Stimulated activated CD4-positive, alpha-beta T cell treated with anti-CD3 and anti-CD28 coated beads, Interleukin-1b, Interleukin-23, amount 100 ng/mL, for 48 hours (primary cell): ENCODE measurements around the gene HOPX.
"Not testable (repeated sequence)": the region's sequence is repeated elsewhere in the genome, so short reads cannot be mapped to it uniquely, and the experiment has no call there.

Source experiments
- DNase-seq: peaks from one replicate; pipeline ENCODE4 v3.0.0-alpha.2; 2020

The HOPX gene

DNA sequence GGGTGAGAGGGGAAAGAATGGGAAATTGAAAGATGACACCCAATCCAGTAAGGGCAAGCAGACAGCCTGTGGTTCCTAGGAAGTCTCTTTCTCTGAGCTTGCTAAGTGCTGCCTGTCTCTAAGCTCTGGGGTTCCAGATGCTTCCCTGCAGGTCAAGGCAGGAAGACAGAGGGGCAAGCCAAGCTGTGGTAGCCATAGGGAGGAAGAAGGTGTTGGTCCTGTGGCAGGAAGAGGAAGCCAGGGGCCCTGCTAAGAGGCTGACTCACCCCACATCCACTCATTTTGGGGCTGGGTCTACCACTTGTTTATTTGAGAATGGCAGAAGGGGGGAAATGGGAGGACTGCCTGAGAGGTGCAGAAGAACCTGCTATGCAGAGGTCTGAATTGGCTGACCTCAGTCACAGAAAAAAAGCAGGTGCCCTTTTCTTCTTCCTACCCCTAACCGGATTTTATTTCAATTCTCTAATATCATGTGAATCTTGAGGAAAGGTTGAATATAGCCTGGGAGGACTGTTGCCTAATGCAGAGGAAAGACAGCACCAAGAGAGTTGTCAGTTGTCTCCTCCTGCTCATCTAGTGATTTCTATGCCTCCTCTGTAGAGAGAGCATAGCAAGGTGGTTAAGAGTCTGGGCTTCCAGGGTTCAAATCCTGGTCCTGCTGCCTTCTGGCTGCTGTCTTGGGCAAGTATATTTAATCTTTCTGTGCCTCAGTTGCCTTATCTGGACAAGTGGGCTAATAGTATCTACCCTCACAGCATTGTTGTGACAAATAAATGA, 27.4 kb downstream of the HOPX start:
- DNase-seq = peak; percentile 47

DNA sequence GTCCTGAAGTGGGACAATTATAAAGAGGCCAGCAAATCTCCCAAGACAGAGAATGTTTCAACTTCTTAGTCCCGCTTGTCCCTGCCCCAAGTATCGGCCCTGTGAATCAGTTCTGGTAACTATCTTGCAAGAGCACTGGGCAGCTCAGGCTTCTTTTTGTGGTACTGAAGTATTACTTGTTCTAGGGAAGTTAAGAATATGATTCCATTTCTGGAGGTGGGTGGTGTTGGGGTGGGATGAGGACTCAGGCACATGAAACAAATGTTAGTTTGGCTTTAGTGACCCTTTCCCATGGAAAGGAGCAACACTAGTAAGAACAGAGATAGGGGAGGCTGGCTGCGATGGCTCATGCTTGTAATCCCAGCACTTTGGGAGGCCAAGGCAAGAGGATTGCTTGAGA, 28.9 kb downstream of the HOPX start:
- no peak for DNase-seq

DNA sequence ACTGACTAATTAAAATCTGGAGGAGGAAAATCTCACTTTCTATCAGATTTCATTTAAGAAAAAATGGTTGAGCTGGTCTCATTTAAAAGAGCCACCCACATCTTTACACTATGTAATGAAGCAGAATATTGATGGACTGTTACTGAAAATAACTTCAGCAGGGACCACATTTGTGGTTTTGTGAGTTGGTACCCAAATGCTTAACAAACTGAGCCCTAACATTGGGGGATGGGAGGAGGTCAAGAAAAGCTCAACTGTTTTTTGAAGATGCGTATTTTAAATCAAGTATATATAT, 30.1 kb downstream of the HOPX start:
- no peak for DNase-seq

DNA sequence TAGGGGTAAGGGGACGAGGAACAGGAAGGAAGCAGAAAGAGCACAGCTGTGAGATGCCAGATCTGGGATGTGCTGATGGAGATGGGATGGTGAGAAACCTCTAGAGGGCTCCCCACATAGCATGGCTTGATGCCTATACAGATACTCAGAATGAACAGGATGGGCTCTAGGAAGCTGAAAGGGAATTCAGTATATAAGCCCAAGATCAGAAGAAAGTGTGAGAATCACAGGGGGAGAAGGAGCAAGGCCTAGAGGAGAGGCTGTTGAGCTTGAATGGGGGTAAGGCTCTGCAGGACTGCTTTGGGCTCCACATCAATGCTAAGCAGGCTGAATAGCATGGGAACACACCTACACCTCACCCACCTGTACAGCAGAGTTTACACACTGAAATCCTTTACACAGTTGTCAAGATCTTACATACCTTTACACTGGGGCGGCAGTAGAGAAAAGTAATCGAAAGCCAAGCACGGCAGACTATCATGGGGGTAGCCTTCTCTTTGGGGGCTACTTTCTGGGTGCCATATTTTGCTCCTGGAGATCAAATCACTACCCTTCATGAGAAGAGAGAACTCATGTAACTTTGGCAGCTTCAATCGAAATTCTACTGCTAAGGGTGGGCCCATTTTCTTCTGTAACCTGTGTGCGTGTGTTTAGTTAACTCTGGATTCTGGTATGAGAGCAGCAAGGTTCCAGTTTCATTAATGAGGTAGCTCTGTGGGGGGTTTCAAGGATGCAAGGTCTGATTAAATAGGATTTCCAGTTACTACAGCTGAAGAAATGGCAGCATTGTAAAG, 30.6 kb downstream of the HOPX start:
- no peak for DNase-seq

DNA sequence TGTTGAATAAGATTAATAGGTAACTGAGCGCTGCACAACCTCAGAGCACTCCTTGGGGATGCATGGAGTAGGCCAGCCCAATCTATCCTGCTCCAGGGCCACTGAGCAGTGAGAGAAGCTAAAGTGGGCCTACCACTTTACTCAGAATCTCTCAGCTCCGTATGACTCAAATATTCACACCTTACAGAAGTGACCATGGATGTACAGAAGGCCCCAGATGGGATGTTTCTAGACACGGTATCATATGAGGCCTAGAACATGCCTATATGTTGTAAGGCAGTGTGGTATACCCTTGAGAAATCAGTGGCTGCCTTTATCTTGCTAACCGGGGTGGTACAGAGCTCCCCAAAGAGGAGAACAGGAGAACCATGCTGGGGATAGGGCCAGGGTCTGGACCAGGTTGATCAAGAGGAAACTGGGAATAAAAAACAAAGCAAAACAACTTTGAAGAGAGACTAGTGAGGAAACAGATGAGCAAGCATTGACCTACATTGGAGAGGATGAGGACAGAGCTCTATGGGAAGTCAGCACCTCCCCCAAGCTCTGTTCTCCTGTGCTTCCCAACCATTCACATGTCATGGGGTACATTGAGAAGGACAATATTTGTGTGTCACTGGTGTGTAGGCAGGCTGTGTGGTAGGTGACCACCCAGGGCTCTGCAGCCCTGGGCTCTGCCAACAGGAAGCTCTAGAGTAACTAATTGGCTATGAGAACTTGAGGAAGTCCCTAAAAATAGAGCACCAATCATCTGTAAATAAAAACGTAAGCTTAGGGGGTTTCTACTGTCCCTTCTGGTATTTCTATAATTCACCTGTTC, 31.4 kb downstream of the HOPX start:
- no peak for DNase-seq

DNA sequence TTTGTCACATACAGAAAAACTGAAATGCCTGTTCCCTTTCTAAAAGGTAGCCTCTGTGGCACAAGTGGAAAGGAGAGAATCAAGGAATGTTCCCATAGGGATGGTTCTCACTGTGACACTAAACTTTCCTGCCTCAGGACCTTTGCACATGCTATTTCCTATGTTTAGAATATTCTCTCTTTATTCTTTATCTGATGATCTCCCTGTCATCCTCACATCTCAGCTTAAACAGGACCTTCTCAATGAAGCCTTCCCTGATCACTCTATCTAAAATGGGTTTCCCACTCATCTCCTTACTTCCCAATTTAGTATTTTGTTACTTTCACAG, 32.3 kb downstream of the HOPX start:
- DNase-seq = no peak

DNA sequence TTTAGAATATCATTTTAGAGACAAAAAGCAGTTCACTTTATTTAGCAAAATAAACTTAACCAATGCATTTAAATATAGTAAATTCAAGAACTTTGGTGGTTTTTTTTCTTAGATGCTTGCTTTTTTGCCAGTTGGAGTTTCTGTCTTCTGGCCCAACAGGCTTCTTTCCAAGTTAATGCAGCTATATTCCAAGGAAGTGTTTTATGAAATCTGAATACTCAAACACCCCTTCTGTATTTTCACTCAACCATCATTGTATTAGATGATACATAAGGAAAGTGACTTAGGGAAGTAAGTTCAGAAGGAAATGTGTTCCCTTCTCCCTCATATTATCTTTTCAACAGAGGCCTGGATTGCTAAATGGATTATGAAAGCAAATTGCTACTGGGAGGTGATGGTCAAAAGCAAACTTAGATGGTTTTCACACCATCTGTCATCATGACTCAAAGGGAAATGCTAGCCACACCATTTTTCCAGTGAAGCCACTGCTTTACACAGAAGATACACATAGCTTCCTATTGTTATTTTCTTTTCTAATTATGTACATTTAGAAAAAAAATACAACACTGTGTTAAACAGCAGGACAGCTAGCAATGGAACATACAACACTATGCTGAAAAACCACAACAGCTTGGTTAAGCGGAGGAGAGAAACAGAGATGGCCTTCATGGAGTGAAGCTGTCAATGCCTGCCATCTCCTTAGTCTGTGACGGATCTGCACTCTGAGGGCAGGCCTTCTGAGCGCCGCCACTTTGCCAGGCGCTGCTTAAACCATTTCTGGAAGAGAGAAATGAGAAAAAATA, 32.9 kb downstream of the HOPX start:
- DNase-seq = no peak

DNA sequence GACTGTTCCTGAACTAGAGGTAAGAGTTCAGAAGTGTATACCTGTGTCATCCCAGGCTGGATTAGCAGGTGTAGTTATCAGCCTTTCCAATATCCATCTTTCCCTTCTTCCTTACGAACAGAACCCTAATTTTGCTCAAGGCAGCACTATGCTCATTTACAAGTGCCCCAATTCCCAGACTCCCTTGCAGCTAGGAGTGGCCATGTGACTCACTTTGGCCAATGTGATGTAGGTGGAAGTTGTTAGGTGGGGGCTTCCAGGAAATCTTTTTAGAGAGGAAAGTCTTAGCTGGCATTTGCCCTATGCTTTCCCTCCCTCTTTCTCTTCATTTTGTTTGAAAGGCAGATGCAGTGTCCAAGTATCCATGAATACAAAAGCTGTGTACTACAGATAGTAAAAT, 34.8 kb downstream of the HOPX start:
- DNase-seq = no peak

DNA sequence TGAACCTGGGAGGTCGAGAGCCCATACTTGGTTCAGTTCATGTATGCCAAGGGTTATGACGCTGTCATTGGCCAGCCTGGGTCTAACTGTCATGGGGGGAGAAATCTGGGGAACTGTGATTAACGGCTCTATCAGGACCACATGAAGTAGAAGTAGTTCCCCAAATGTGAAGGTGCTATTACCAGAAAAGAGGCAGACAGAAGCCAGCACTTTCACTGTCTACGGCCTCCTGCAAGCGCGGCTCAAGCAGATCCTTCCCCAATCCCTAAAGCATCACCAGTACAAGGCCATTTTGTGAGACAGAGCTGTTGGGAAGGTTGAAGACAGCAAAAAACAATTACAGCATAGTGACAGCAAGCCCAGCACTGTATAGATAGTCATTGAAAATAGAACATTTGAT, 37.5 kb downstream of the HOPX start:
- DNase-seq = no peak

DNA sequence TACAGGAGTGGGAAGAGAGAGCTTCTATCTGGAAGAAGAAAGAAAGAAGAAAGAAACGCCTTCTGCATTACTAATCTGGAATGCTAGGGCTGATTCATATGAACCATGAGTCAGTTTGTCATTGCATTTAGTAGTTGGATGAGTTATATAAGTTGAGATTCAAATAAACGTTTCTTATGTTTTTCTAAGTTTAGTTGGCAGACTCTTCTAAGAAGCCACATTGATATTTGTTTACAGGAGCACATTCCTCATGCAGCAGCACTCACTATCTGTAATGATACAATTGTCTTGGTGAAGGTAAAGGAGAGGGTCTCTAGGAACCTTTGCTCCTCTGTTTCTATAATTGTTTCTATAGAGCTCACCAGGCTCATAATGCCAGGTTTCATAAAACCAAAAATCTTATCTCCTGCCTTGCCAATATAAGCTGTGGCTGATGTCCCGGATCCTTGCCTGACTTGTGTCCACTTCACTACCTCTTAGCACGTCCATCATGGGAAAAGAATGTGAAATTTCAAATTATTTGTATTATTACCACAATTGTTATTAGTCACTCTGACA, 39.5 kb downstream of the HOPX start:
- DNase-seq = no peak

DNA sequence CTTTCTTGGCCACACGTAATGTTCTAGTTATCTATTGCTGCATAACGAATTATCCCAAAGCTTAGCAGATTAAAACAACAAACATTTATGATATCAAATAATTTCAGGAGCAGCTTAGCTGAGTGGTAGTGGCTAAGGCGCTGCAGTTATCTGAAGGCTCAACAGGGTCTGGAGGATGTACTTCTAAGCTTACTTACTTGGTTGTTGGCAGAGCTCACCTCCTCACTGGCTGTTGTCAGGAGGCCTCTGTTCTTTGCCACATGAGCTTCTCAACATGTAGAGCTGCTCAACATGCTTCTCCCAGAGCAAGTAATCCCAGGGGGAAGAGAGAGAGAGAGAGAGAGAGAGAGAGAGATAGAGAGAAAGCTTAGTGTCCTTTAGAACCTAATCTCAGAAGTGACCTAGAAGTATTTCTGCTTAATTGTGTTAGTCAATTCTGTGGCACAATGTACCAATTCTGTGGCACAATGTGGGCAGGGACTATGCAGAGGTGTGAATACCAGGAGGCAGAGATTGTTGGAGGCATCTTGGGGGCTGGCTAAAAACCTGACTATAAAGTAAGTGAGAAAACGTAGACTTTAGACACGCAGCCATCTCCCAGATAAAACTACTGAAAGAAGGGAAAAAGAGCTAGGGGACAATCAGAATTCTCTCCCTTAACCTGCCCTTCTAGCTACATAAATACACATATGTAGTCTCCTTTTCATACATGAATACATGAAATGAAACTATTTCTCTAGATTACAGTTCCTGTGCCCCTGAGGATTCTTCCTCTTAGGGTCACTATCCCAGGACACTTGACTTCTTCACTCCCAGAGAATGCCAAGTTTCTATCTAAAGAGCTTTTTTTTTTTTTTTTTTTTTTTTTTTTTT, 40.2 kb downstream of the HOPX start:
- no peak for DNase-seq

DNA sequence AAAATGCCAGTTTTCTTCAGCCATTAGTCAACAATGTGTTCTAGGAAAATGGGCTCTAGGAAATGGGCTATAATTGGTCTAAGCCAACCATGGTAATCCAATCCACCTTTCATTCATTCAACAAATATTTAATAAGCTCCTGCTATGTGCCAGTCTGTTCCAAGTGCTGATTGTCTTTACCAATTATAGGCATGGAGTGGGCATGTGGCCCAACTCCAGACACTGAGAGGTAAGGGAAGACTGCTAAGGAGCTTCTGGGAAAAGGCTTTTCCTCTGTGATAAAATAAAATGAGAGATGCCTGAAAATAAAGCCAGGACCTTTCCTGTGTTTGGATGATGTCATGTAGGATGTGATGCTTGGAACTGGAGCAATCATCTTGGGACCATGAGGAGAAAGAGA, 43.3 kb downstream of the HOPX start:
- no peak for DNase-seq

DNA sequence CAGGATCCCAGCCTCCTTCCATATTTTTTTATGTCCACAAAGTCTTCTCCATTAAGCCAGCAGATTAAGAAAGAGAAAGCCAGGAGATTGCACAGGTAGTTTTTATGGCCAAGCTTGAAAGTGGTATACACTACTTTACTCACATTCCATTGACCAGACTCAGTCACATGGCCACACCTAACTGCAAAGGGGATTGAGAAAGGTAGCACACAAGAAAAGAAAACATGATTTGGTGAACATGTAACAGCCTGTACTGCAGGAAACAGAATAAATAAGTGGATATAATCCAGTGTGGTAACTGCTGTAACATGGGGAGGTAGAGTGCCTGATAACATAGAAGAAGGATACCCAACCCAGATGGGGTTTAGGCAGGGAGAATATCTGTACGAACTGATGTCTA, 43.9 kb downstream of the HOPX start:
- no peak for DNase-seq

DNA sequence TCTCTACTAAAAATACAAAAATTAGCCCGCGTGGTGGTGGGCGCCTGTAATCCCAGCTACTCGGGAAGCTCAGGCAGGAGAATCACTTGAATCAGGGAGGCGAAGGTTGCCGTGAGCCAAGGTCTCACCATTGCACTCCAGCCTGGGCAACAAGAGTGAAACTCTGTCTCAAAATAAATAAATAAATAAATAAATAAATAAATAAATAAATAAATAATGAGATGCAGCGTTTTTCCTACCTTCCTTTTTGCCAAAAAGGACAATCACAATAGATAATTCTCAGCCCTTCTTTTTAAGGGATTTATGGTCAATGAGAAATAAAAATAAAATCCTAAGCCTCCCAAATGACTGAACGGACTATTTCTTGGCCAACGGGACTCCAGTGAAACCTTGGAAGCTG, 46.1 kb downstream of the HOPX start:
- DNase-seq = not testable (repeated sequence)

DNA sequence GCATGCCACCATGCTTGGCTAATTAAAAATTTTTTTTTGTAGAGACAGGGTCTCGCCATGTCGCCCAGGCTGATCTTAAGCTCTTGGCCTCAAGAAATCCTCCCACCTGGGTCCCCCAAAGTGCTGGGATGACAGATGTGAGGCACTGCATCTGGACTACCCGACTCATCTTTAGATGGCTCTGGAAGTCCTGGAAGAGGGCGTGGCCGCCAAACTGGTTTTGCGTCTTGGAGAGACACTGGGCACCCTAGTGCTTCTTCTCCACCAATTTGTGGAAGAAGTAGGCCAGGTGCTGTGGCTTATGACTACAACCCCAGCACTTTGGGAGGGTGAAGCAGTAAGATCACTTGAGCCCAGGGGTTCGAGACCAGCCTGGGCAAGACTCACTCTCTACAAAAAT, 47.6 kb downstream of the HOPX start:
- no peak for DNase-seq

DNA sequence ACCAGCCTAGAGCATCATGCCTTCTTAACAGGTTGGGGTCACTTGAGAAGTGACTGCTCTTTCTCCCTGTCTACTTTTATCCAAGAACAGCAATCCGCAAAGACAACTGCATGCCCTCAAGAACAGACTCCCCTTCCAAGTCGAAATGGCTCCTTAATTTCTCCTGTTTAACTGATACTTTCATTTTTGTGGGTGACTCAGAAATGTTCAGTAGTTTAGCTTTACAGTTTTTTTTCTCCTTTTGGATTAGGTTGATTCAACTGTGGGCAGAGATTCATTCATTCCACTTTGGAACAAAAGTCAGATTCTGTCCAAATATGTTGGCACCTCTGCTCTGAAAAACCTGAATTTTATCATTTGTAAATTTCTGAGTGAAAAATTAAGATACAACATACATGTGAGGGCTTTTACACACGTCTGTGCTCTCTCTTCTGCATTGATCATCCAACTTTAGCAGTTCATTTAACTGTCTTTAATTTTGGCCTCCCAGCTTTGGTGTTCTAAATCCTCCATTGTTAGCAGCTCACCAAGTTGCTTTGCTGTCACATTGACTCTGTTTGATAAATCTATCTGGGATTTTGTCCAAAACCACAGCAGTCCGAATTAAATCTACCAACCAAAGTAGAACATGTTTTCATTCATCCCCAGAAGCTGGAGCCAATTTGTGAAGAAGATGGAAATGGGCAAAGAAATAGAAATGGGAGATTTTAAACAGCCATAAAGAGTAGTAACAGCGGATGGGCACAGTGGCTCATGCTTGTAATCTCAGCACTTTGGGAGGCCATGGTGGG, 50.0 kb downstream of the HOPX start:
- no peak for DNase-seq

DNA sequence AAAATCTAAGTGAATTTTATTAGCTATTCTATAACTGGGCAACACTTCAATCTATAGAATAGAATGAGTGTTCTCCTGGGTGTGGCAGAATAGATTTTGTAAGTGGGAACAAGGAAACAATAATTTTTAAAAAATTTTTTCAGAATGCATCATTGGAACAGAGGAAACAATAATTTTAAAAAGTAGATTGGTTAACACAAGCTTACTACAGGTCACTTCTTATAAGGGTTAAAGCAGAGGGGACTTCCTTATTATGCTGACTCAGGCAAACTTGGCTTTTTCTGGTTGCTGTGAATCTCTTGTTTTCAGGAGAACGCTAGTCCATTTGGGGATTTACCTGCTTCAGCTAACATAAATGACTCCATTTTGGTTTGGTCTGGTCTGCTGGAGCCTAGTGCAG, 52.5 kb downstream of the HOPX start:
- DNase-seq = no peak

DNA sequence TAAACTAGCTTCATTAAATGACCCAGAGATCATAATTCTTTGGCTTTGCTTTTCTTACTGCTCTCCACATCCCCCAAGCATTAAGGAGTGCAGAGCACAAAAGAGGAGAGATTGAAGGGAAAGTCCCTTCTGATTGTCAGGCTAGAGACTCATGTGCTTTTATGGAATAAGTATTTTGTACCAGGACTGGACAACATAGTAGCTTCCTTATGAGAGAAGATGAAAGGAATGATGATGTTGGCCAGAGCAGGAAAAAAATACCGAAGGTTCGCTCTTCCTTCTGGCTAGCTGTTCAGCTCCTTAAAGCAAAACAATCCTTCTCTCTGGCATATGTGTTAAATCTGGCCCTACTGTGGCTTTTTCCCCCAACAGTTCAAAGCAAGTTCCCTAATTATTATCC, 53.1 kb downstream of the HOPX start:
- no peak for DNase-seq

DNA sequence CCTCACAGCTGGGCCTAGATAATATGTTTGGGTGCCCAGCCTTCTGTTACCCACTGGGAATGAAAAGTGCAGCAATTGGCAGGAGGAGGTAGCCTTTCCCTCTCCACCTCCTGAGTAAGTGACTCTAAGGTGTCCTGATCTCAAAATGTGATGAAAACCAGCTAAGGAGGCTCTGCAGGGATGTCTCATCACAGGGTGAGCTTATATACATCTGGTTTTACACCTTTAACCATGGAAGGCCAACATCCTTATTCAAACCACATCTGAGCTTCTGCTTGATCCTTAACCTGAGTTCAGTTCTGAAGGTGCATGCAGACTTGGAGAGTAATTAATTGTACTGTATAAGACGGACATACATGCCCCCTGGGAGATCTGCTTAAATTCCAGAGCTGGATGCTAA, 53.7 kb downstream of the HOPX start:
- DNase-seq = no peak

DNA sequence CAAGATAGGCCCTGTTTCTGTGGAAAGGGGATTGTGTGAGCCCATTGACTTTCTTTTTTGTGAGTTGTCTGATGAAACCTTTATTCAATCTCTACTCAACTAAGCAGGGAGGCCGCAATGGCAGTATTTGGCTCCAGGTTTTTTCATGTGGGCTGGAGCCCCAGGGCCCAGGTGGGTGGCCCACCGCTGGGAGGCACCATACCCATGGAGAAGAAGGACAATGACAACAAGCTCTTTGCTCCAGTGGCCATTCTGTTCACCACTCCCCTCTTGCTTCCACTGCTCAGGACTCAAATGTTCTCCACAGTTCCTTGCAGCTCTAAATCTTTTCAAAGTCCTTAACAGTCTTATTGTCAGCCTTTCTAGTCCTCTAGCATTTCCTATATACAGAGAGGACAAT, 54.1 kb downstream of the HOPX start:
- DNase-seq = no peak

DNA sequence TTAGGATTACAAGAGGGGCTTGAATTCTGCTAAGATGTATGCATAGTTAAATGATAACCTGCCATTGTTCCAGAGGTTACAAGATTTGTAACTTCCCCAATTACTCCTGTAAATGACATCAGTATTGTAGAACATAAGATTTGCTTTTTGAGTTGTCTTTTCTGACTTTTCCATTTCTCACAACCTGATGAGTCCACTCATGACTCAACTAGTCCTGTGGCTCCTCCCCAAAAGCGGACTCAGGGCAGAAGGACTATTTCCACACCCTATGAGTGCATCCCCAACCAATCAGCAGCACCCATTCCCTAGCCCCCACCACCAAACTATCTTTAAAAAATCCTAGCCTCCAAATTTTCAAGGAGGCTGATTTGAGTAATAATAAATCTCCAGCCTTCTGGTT, 54.7 kb downstream of the HOPX start:
- DNase-seq = no peak
